ENCODE results near the gene MGAT5B.

MGAT5B gene

GRCh38 chr17:76982408-76983074, 114.3 kb downstream of the MGAT5B start:
- no peak for DNase-seq

DNA sequence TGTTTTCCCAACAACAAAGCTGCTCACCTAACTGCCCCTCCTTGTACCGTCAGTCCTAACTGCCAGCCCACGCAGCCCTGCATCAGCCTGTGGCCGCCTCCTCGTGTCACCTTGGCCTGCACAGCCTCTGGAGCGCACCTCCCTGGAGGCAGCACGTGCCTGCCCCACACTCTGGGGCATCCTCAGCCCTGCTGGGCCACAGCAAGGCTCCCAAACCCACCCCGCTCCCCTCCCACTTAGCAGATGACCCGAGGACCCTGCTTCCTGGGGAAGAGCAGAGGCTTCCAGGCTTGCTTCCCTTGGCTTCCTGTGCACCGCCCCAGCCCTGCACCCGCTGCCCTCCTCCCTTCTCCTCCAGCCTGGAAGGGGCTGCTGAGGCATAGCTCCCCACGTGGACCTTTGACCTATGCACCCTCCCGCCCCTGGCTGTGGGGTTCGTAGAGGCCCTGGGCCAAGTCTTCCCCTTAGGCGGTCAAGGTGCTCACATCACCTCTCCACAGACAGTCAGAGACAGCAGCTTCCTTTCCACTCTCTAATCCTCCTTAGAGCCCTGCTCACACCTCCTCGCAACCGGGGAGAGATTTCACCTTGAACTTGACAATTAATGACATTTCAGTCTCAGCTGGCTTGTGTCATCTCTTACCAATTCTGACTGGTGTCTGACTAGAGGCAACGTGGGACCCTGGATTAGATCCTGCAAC, 115.0 kb downstream of the MGAT5B start:
- no peak for DNase-seq

DNA sequence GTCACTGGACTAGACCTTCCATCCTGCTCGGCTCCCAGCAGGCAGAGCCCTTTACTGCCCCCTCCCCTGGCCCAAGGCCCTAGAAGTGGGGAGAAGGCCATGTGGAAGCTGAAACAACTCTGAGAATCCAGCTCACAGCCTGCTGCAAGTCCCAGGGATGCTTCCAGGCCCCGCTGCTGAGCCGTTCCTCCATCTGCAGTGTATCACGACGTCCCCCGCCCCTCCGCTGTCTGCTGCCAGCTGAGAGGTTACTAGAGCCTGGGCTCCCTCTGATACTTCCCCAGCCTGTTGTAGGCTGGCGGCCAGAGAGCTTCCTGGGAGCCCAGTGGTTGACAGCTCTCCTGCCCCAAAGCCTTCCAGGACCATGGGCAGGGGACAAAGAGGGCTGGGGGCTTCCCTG, 118.2 kb downstream of the MGAT5B start:
- no peak for DNase-seq

GRCh38 chr17:76987486-76988093, 119.4 kb downstream of the MGAT5B start:
- DNase-seq: no peak

GRCh38 chr17:76988796-76989195, 120.6 kb downstream of the MGAT5B start:
- DNase-seq: no peak

DNA sequence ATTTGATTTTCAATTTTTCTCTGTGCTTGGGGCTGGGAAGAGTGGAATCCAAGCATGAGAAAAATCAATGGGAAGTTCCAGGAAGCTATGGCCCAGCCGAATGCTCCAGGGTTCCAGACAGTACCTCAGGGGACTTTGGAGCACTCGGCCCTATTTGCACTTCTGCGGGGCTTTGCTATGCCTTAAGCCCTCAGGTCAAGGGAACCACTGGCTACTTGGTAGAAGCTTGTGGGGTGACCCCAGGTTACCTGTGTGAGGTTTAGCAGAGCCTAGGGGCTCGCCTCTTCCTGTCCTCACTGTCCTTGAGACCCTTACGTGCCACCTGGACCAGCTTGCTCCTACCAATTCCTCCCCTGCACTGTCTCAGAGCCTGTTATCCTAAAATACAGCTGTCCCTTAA, 121.3 kb downstream of the MGAT5B start:
- no peak for DNase-seq

- no peak for DNase-seq
Observed at GRCh38 chr17:76992891-76993290, 124.7 kb downstream of the MGAT5B start.

DNA sequence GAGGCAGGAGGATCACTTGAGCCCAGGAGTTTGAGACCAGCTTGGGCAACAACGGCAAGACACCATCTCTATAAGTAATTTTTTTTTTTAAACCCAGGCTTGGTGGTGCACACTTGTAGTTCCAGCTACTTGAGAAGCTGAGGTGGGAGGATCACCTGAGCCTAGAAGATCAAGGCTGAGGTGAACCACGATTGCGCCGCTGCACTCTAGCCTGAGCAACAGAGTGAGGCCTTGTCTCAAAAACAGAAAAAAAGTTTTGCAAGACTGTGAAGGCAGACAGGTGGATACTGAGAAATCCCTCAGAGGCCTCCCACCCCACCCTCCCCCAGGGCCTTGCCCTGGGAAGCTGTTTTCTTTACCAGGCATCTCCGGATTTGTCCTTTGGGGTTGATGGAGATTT, 125.4 kb downstream of the MGAT5B start:
- DNase-seq: no peak

DNA sequence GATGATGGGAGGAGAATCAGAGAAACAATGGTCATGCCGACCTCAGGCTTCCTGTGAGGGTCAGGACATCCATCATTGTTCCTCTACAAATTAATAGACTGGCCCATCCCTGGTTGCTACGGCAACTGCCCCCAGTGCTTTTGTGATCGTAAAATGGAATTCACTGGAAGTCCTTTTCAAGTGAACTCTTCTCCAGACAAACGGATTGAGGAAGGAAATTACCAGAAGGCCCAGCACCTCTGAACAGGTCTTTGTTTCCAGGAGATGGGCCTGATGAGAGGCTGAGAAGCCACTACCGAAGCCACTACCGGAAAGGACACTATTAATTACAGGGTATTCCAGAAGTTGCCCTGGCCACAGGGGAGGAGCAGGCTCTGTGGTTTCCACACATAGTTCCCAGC, 126.0 kb downstream of the MGAT5B start:
- DNase-seq: no peak

DNA sequence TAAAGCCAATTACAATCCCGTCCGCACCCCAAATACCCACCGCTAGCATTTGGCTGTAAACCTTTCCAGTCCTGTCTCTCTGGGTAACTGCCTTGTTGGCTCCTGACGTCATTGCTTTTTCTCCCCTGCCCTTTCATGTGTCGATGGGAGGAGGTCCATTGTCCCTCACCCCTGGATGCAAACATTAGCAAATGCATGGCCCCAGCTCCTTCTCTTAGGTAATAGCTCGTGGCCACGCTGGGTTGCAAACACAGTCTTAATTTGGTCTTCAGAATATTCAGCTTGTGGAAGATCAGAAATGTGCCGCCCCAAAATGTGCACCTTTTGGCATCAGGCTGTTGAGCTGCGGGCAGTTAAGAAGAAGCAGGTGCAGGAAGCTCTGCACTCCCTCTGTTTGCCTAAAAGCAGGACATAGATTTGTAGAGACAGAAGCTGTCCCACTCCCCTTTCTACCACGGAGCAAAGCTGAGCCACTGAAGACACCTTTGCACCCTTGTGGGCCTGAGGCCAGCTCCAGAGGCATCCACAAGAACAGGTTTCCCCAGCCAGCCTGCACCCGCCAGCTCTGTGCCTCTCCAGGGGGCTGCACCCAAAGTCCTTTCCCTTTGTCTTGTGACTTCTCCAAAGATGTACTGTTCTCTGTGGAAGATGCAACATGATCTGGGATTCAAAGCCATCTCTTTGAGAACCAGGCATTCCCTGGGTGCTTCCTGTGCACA, 127.3 kb downstream of the MGAT5B start:
- DNase-seq: no peak

- DNase-seq: no peak
Observed at GRCh38 chr17:76996741-76997694, 128.8 kb downstream of the MGAT5B start.

- no peak for DNase-seq
Observed at GRCh38 chr17:76997981-76998531, 129.9 kb downstream of the MGAT5B start.

GRCh38 chr17:76998839-76999238, 130.6 kb downstream of the MGAT5B start:
- no peak for DNase-seq

All from inflammatory macrophage (primary cell).